ENCODE measurements around the gene POU4F2.
"Not testable (repeated sequence)": the region's sequence is repeated elsewhere in the genome, so short reads cannot be mapped to it uniquely, and the experiment has no call there.

POU4F2 gene

DNA sequence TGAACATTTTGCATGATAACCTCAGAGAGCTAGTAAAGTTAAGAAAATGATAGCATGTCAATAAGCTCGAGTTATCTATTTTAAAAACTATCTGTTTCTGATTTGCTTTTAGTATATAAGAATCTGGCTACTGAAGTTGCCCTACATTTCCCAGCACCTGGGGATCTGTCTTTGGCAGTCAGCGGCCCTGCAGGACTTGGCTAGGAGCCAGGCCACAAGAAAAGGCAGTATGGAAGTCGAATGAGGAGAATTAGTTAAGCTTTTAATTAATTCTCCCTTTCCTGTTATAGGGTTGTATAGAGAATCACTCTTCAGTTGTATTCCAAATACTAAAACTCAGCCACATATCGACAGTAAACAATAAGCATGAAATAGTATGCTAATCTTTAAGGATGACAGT, 22.7 kb downstream of the POU4F2 start:
- DNase-seq: no peak

DNA sequence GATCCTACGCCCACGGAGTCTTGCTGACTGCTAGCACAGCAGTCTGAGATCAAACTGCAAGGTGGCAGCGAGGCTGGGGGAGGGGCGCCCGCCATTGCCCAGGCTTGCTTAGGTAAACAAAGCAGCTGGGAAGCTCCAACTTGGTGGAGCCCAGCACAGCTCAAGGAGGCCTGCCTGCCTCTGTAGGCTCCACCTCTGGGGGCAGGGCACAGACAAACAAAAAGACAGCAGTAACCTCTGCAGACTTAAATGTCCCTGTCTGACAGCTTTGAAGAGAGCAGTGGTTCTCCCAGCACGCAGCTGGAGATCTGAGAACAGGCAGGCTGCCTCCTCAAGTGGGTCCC, 25.2 kb downstream of the POU4F2 start:
- DNase-seq: not testable (repeated sequence)

DNA sequence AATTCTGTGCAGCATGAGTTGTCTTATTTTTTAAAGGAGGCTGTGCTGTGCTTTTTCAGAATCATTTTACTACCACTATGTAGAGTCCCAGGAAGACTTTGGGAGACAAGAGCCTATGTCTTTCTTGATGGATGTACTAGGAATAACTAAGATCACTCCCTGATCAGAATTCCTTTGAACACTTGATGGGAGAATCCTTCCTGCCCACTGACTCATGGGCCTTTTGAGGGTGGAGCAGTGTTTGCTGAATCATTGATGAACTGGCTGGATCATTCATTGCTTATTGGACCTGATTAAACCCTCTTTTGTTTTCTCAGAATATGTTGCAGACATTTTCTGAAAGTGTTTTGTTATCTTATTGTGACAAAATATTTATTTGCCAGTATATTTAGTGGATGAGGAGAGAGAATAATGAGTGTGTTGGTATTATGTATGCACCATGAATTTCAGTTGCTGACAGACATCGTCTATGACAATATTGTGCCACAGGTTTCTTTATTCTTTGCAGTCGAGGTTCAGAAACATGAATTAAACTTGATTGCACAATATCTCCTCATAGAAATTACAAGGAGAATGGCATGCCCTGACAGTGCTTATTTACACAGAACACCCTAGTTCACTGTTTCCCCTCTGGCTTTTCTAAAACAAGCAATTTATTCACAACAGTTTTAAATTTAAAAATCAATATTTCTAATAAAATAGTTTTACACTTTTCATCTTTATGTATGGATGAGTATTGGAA, 36.3 kb downstream of the POU4F2 start:
- no peak for DNase-seq
